HepG2 (cell line): Measurements from ENCODE around the gene PRKAR1A. TPM values are rescaled to one million over a fixed set of nuclear protein-coding genes. Genes with fewer than 3 reads are reported as not detected.

Experiments used
- CHCHD3 ChIP-seq: sonication (generic); formaldehyde crosslinking; IDR thresholded peaks from 2 replicates; pipeline ENCODE4 v1.8.0; 2022; ENCODE audit warnings: mild to moderate bottlenecking, missing genetic modification reagents, moderate library complexity
- ESRRA ChIP-seq: sonication (generic); formaldehyde crosslinking; IDR thresholded peaks from 2 replicates; pipeline ENCODE4 v1.5.1; 2020; ENCODE audit warnings: mild to moderate bottlenecking, low read depth, missing genetic modification reagents
- GMEB1 ChIP-seq: sonication (generic); formaldehyde crosslinking; IDR thresholded peaks from 2 replicates; pipeline ENCODE4 v1.5.1; 2020; ENCODE audit warnings: missing genetic modification reagents, mild to moderate bottlenecking, borderline replicate concordance
- KAT7 ChIP-seq: IDR thresholded peaks from 2 replicates; pipeline ENCODE4 v1.6.1; 2018; ENCODE audit warnings: borderline replicate concordance, missing compliant biosample characterization
- MBD4 ChIP-seq: IDR thresholded peaks from 2 replicates; pipeline ENCODE4 v1.6.1; 2012; ENCODE audit warnings: low read length, inconsistent platforms, borderline replicate concordance
- NR3C1 ChIP-seq: sonication (generic); formaldehyde crosslinking; IDR thresholded peaks from 2 replicates; pipeline ENCODE4 v1.4.0; 2020; ENCODE audit warnings: missing genetic modification reagents
- PAXIP1 ChIP-seq: sonication (generic); formaldehyde crosslinking; conservative IDR thresholded peaks from 2 replicates; pipeline ENCODE4 v1.4.0; 2020; ENCODE audit warnings: mild to moderate bottlenecking, missing genetic modification reagents, moderate library complexity
- PHF20 ChIP-seq: sonication (generic); formaldehyde crosslinking; IDR thresholded peaks from 2 replicates; pipeline ENCODE4 v1.5.0; 2020; ENCODE audit warnings: mild to moderate bottlenecking, missing genetic modification reagents
- RBFOX2 ChIP-seq: fragments of 200-400 bp; formaldehyde crosslinking; IDR thresholded peaks from 2 replicates; pipeline ENCODE4 v1.6.1; 2017; ENCODE audit warnings: low read depth, mild to moderate bottlenecking, low read length
- RFX3 ChIP-seq: IDR thresholded peaks from 2 replicates; pipeline ENCODE4 v1.6.1; 2016; ENCODE audit warnings: missing biosample characterization, missing genetic modification reagents
- SATB2 ChIP-seq: sonication (generic); formaldehyde crosslinking; IDR thresholded peaks from 2 replicates; pipeline ENCODE4 v1.5.0; 2020; ENCODE audit warnings: missing genetic modification reagents
- SNAI1 ChIP-seq: sonication (generic); formaldehyde crosslinking; IDR thresholded peaks from 2 replicates; pipeline ENCODE4 v1.5.0; 2020; ENCODE audit warnings: mild to moderate bottlenecking, missing genetic modification reagents, borderline replicate concordance
- SUZ12 ChIP-seq: fragments of 150-350 bp; IDR thresholded peaks from 2 replicates; pipeline ENCODE4 v1.6.1; 2014; ENCODE audit warnings: low read depth, low read length
- TARDBP ChIP-seq: sonication (generic); formaldehyde crosslinking; IDR thresholded peaks from 2 replicates; pipeline ENCODE4 v1.8.0; 2022; ENCODE audit warnings: mild to moderate bottlenecking, missing genetic modification reagents
- TBL1XR1 ChIP-seq: fragments of 150-350 bp; IDR thresholded peaks from 2 replicates; pipeline ENCODE4 v1.6.1; 2014; ENCODE audit warnings: borderline replicate concordance, low read length; ENCODE audit not compliant: partially characterized antibody
- TEAD2 ChIP-seq: sonication (generic); formaldehyde crosslinking; IDR thresholded peaks from 2 replicates; pipeline ENCODE4 v1.9.0; 2021; ENCODE audit warnings: missing genetic modification reagents
- THYN1 ChIP-seq: sonication (generic); formaldehyde crosslinking; IDR thresholded peaks from 2 replicates; pipeline ENCODE4 v1.8.1; 2023; ENCODE audit warnings: low read depth, mild to moderate bottlenecking, moderate library complexity, missing genetic modification reagents, borderline replicate concordance
- ZMAT5 ChIP-seq: sonication (generic); formaldehyde crosslinking; IDR thresholded peaks from 2 replicates; pipeline ENCODE4 v1.5.0; 2020; ENCODE audit warnings: mild to moderate bottlenecking, low read depth, missing genetic modification reagents, borderline replicate concordance
- ZNF232 ChIP-seq: sonication (generic); formaldehyde crosslinking; IDR thresholded peaks from 2 replicates; pipeline ENCODE4 v1.4.0; 2020; ENCODE audit warnings: missing genetic modification reagents, borderline replicate concordance
- ZNF3 ChIP-seq: IDR thresholded peaks from 2 replicates; pipeline ENCODE4 v1.7.0; 2017; ENCODE audit warnings: inconsistent platforms
- ZNF574 ChIP-seq: sonication (generic); formaldehyde crosslinking; IDR thresholded peaks from 2 replicates; pipeline ENCODE4 v1.4.0; 2020; ENCODE audit warnings: missing genetic modification reagents
- ZNF75D ChIP-seq: sonication (generic); formaldehyde crosslinking; IDR thresholded peaks from 2 replicates; pipeline ENCODE4 v1.8.1; 2023; ENCODE audit warnings: missing genetic modification reagents, mild to moderate bottlenecking, borderline replicate concordance
- polyA plus RNA-seq, 8 experiments: library from polyadenylated mRNA; depleted of rRNA in 3 of 8; stranded (reverse) in 7 of 8; unstranded in 1 of 8; fragments of >200 nt; fragmentation: Illumina TruSeq in 4 of 8; extraction: Trizol in 4 of 8; gene quantifications; 2 replicates each; pipeline versions ENCODE4 v1.2.1 to v1.2.3, GENCODE V29; 2011 to 2016; ENCODE audit warnings: low read depth in 4 of 8, missing spikeins in 1 of 8, mixed read lengths in 1 of 8; ENCODE audit not compliant: insufficient read depth in 1 of 8
- total RNA-seq, 5 experiments: library from RNA; depleted of rRNA; stranded (reverse); fragments of >200 nt; fragmentation: Illumina TruSeq; extraction: Trizol; gene quantifications; 2 replicates each; pipeline ENCODE4 v1.2.3, GENCODE V29; 2016; ENCODE audit warnings: low read depth in 1 of 5

Gene PRKAR1A
- total and polyA plus RNA-seq, 2 of the 13 experiments (the other 11 are each of a cell fraction or from before 2014, with no cell fraction given): 265 to 266 TPM

- peak; percentile 96 for TF ChIP-seq RBFOX2
- no peak for TF ChIP-seq ZMAT5 (CRISPR knock-in tag)
- TF ChIP-seq THYN1 (CRISPR knock-in tag): no peak
- TF ChIP-seq TARDBP (CRISPR knock-in tag): no peak; the same call in 1 of the 2 replicates
- no peak for TF ChIP-seq SUZ12
- TF ChIP-seq ZNF574 (CRISPR knock-in tag): peak; percentile 67; the same call in 1 of the 2 replicates
- no peak for TF ChIP-seq ESRRA (CRISPR knock-in tag)
- TF ChIP-seq KAT7 (CRISPR knock-in tag): no peak; the same call in none of the 2 replicates
- peak; percentile 75 for TF ChIP-seq ZNF232
- no peak; the same call in 1 of the 2 replicates for TF ChIP-seq TEAD2 (CRISPR knock-in tag)
- TF ChIP-seq SNAI1 (CRISPR knock-in tag): no peak
- no peak for TF ChIP-seq TBL1XR1
- no peak for TF ChIP-seq MBD4
- TF ChIP-seq PHF20: peak; percentile 62
- no peak; the same call in 1 of the 2 replicates for TF ChIP-seq SATB2 (CRISPR knock-in tag)
- TF ChIP-seq RFX3 (CRISPR knock-in tag): peak; percentile 98
- no peak for TF ChIP-seq ZNF75D
- no peak for TF ChIP-seq NR3C1 (CRISPR knock-in tag)
- no peak for TF ChIP-seq PAXIP1 (CRISPR knock-in tag)
- no peak for TF ChIP-seq ZNF3
- peak; percentile 83 for TF ChIP-seq GMEB1 (CRISPR knock-in tag)
- TF ChIP-seq CHCHD3 (CRISPR knock-in tag): no peak
Observed at GRCh38 chr17:68512247-68512959, at the start of gene PRKAR1A (continued).
